Naive B cell (primary cell): ENCODE results near the gene ABTB2. TPM values are rescaled to one million over a fixed set of nuclear protein-coding genes. Genes with fewer than 3 reads are reported as not detected.

Experiments
- ATAC-seq, 2 donors: fragments of 150-1000 bp; cut with Tn5 transposase; 2 replicates each; pipeline ENCODE4 v1.10.0; 2021; ENCODE audit warnings: low read depth in 2 of 2, mild to moderate bottlenecking in 2 of 2, moderate library complexity in 2 of 2
- DNase-seq: peaks from one replicate; pipeline ENCODE4 v3.0.0; 2022
- H3K27ac Mint-ChIP-seq, 6 donors: one replicate each; pipeline ENCODE4 v1.8.0; 2020 to 2022; ENCODE audit warnings: mild to moderate bottlenecking in 6 of 6, mixed read lengths in 6 of 6, moderate library complexity in 5 of 6, inconsistent platforms in 2 of 6
- H3K27me3 Mint-ChIP-seq, 3 donors: one replicate each; pipeline ENCODE4 v1.8.0; 2021 to 2022; ENCODE audit warnings: mixed read lengths in 3 of 3, mild to moderate bottlenecking in 1 of 3
- H3K36me3 Mint-ChIP-seq, 2 donors: one replicate each; pipeline ENCODE4 v1.8.0; 2020 to 2022; ENCODE audit warnings: mixed read lengths in 2 of 2, inconsistent platforms in 1 of 2, mild to moderate bottlenecking in 1 of 2
- H3K4me1 Mint-ChIP-seq, 3 donors: one replicate each; pipeline ENCODE4 v1.8.0; 2020 to 2022; ENCODE audit warnings: mixed read lengths in 3 of 3, inconsistent platforms in 1 of 3, mild to moderate bottlenecking in 1 of 3, moderate library complexity in 1 of 3
- H3K4me3 Mint-ChIP-seq, 8 donors: one replicate each; pipeline ENCODE4 v1.8.0; 2020 to 2022; ENCODE audit warnings: mild to moderate bottlenecking in 8 of 8, mixed read lengths in 8 of 8, moderate library complexity in 8 of 8, inconsistent platforms in 2 of 8
- H3K9me3 Mint-ChIP-seq, 7 donors: one replicate each; pipeline ENCODE4 v1.8.0; 2020 to 2022; ENCODE audit warnings: mixed read lengths in 7 of 7, mild to moderate bottlenecking in 5 of 7, inconsistent platforms in 2 of 7, moderate library complexity in 1 of 7
- polyA plus RNA-seq, 6 donors: library from polyadenylated mRNA; unstranded; fragments of 300-500 nt; fragmentation: Illumina TruSeq; gene quantifications; one replicate each; pipeline ENCODE4 v1.2.3, GENCODE V29; 2021; ENCODE audit warnings: low read depth in 6 of 6

The ABTB2 gene
- polyA plus RNA-seq, 6 donors from 2014 or later = 0.05 to 0.34 (median 0.27) TPM; not detected in 3

- peaks cover 23 to 36% (median 32%) of the 10 kb centered on the region in 3 donors for H3K27me3 Mint-ChIP-seq
- peak in 1 of 2 donors; percentile 40 for ATAC-seq
Measured at GRCh38 chr11:34333787-34334186, 24.0 kb downstream of the ABTB2 start.

GRCh38 chr11:34332524-34332923, 25.3 kb downstream of the ABTB2 start:
- Mint-ChIP-seq H3K27ac (no peak overlapping the region), H3K27me3 (peaks cover 23 to 41% (median 32%) of the 10 kb centered on the region in 3 donors), H3K36me3 (no peaks in the 10 kb centered on the region), H3K4me1 (no peaks in the 10 kb centered on the region), H3K9me3 (no peaks in the 10 kb centered on the region), H3K4me3 (no peak overlapping the region)
- no peak for ATAC-seq
- no peak for DNase-seq

More at GRCh38 chr11:34333787-34334186, 24.0 kb downstream of the ABTB2 start:
- Mint-ChIP-seq H3K36me3 (no peaks in the 10 kb centered on the region), H3K27ac (no peak overlapping the region), H3K9me3 (no peaks in the 10 kb centered on the region), H3K4me3 (no peak overlapping the region), H3K4me1 (no peaks in the 10 kb centered on the region)
- DNase-seq = no peak

GRCh38 chr11:34331736-34332135, 26.1 kb downstream of the ABTB2 start:
- H3K27me3 Mint-ChIP-seq = peaks cover 23 to 46% (median 32%) of the 10 kb centered on the region in 3 donors
- no peak overlapping the region for H3K27ac Mint-ChIP-seq
- H3K4me3 Mint-ChIP-seq = no peak overlapping the region
- H3K4me1 Mint-ChIP-seq = no peaks in the 10 kb centered on the region
- DNase-seq = no peak
- ATAC-seq = no peak
- no peaks in the 10 kb centered on the region for H3K36me3 Mint-ChIP-seq
- no peaks in the 10 kb centered on the region for H3K9me3 Mint-ChIP-seq

GRCh38 chr11:34331329-34331728, 26.5 kb downstream of the ABTB2 start:
- H3K9me3 Mint-ChIP-seq = no peaks in the 10 kb centered on the region
- no peaks in the 10 kb centered on the region for H3K36me3 Mint-ChIP-seq
- H3K27me3 Mint-ChIP-seq = peaks cover 23 to 46% (median 32%) of the 10 kb centered on the region in 3 donors
- DNase-seq (no peak), ATAC-seq (no peak)
- no peak overlapping the region for H3K27ac Mint-ChIP-seq
- no peaks in the 10 kb centered on the region for H3K4me1 Mint-ChIP-seq
- no peak overlapping the region for H3K4me3 Mint-ChIP-seq

- no peaks in the 10 kb centered on the region for H3K9me3 Mint-ChIP-seq
- no peaks in the 10 kb centered on the region for H3K36me3 Mint-ChIP-seq
- no peak for DNase-seq
- H3K4me3 Mint-ChIP-seq = no peak overlapping the region
- no peaks in the 10 kb centered on the region for H3K4me1 Mint-ChIP-seq
- H3K27me3 Mint-ChIP-seq = peaks cover 27 to 46% (median 32%) of the 10 kb centered on the region in 3 donors
- no peak overlapping the region for H3K27ac Mint-ChIP-seq
- ATAC-seq = no peak
Measured at GRCh38 chr11:34330653-34331052, 27.2 kb downstream of the ABTB2 start.

GRCh38 chr11:34329876-34330275, 27.9 kb downstream of the ABTB2 start:
- DNase-seq = no peak
- Mint-ChIP-seq H3K27ac (no peak overlapping the region), H3K4me1 (no peaks in the 10 kb centered on the region), H3K9me3 (no peaks in the 10 kb centered on the region), H3K4me3 (no peak overlapping the region), H3K36me3 (no peaks in the 10 kb centered on the region), H3K27me3 (peaks cover 27 to 46% (median 32%) of the 10 kb centered on the region in 3 donors)
- no peak for ATAC-seq

- Mint-ChIP-seq H3K27ac (no peak overlapping the region), H3K27me3 (peaks cover 17 to 39% (median 32%) of the 10 kb centered on the region in 3 donors), H3K9me3 (no peaks in the 10 kb centered on the region), H3K4me1 (no peaks in the 10 kb centered on the region), H3K36me3 (no peaks in the 10 kb centered on the region), H3K4me3 (no peak overlapping the region)
- ATAC-seq (no peak), DNase-seq (no peak)
Measured at GRCh38 chr11:34328632-34328910, 29.2 kb downstream of the ABTB2 start.

- Mint-ChIP-seq H3K27me3 (peaks cover 14 to 35% (median 32%) of the 10 kb centered on the region in 3 donors), H3K36me3 (no peaks in the 10 kb centered on the region), H3K4me3 (no peak overlapping the region), H3K4me1 (no peaks in the 10 kb centered on the region), H3K27ac (no peak overlapping the region), H3K9me3 (no peaks in the 10 kb centered on the region)
- ATAC-seq (no peak), DNase-seq (no peak)
Measured at GRCh38 chr11:34327804-34328631, 29.8 kb downstream of the ABTB2 start.

GRCh38 chr11:34324466-34324865, 33.3 kb downstream of the ABTB2 start:
- no peaks in the 10 kb centered on the region for H3K4me1 Mint-ChIP-seq
- no peak overlapping the region for H3K27ac Mint-ChIP-seq
- no peak overlapping the region for H3K4me3 Mint-ChIP-seq
- H3K36me3 Mint-ChIP-seq = no peaks in the 10 kb centered on the region
- DNase-seq = no peak
- H3K9me3 Mint-ChIP-seq = no peaks in the 10 kb centered on the region
- no peak for ATAC-seq
- H3K27me3 Mint-ChIP-seq = peaks cover 6 to 19% (median 10%) of the 10 kb centered on the region in 3 donors

GRCh38 chr11:34323601-34324000, 34.2 kb downstream of the ABTB2 start:
- Mint-ChIP-seq H3K36me3 (no peaks in the 10 kb centered on the region), H3K27ac (no peak overlapping the region), H3K9me3 (no peaks in the 10 kb centered on the region), H3K27me3 (peaks cover 0 to 15% (median 10%) of the 10 kb centered on the region in 3 donors), H3K4me1 (no peaks in the 10 kb centered on the region), H3K4me3 (no peak overlapping the region)
- ATAC-seq (no peak), DNase-seq (no peak)

GRCh38 chr11:34318111-34319037, 39.4 kb downstream of the ABTB2 start:
- Mint-ChIP-seq H3K9me3 (no peaks in the 10 kb centered on the region), H3K4me3 (peak overlapping the region in 1 of 8 donors; percentile 72), H3K27ac (peak overlapping the region in 1 of 6 donors; percentile 9), H3K36me3 (no peaks in the 10 kb centered on the region), H3K4me1 (no peaks in the 10 kb centered on the region), H3K27me3 (peaks cover 8 to 13% (median 12%) of the 10 kb centered on the region in 3 donors)
- DNase-seq (no peak), ATAC-seq (no peak)

GRCh38 chr11:34317666-34318065, 40.1 kb downstream of the ABTB2 start:
- Mint-ChIP-seq H3K36me3 (no peaks in the 10 kb centered on the region), H3K4me3 (no peak overlapping the region), H3K4me1 (no peaks in the 10 kb centered on the region), H3K27me3 (peaks cover 8 to 14% (median 13%) of the 10 kb centered on the region in 3 donors), H3K9me3 (no peaks in the 10 kb centered on the region), H3K27ac (no peak overlapping the region)
- no peak for ATAC-seq
- DNase-seq = no peak

GRCh38 chr11:34317036-34317360, 40.8 kb downstream of the ABTB2 start:
- DNase-seq (no peak), ATAC-seq (no peak)
- Mint-ChIP-seq H3K36me3 (no peaks in the 10 kb centered on the region), H3K4me3 (no peak overlapping the region), H3K27me3 (peaks cover 8 to 17% (median 13%) of the 10 kb centered on the region in 3 donors), H3K27ac (no peak overlapping the region), H3K9me3 (no peaks in the 10 kb centered on the region), H3K4me1 (no peaks in the 10 kb centered on the region)
